ENCODE data around the gene TMEM147.
A peak's percentile ranks its signal among the peaks of the same experiment; 100 is the strongest.

Gene TMEM147

GRCh38 chr19:35549174-35549788 is 3.9 kb downstream of the TMEM147 start:
- peak; percentile 59 to 67 for DNase-seq

- no peak for DNase-seq
Observed at GRCh38 chr19:35549879-35550523, 4.6 kb downstream of the TMEM147 start.

- DNase-seq: no peak
Observed at GRCh38 chr19:35551091-35551810, 5.8 kb downstream of the TMEM147 start.

- no peak for DNase-seq
Observed at GRCh38 chr19:35552534-35553384, 7.3 kb downstream of the TMEM147 start.

GRCh38 chr19:35553385-35554000 is 8.1 kb downstream of the TMEM147 start:
- DNase-seq: no peak

GRCh38 chr19:35554076-35554475 is 8.7 kb downstream of the TMEM147 start:
- DNase-seq: no peak

GRCh38 chr19:35555301-35556005 is 10.0 kb downstream of the TMEM147 start:
- DNase-seq: no peak

- DNase-seq: no peak
Observed at GRCh38 chr19:35556025-35556590, 10.7 kb downstream of the TMEM147 start.

GRCh38 chr19:35556846-35557538 is 11.6 kb downstream of the TMEM147 start:
- no peak for DNase-seq

- peak; percentile 93 for DNase-seq
Observed at GRCh38 chr19:35557539-35558399, 12.3 kb downstream of the TMEM147 start.

- peak in 1 of 2 experiments; percentile 56 for DNase-seq
Observed at GRCh38 chr19:35558400-35559280, 13.2 kb downstream of the TMEM147 start.

GRCh38 chr19:35559281-35559659 is 13.8 kb downstream of the TMEM147 start:
- no peak for DNase-seq

- no peak for DNase-seq
Observed at GRCh38 chr19:35559781-35560180, 14.4 kb downstream of the TMEM147 start.

- no peak for DNase-seq
Observed at GRCh38 chr19:35560271-35560670, 14.8 kb downstream of the TMEM147 start.

GRCh38 chr19:35560677-35561076 is 15.3 kb downstream of the TMEM147 start:
- DNase-seq: no peak

- no peak for DNase-seq
Observed at GRCh38 chr19:35561436-35561835, 16.0 kb downstream of the TMEM147 start.

GRCh38 chr19:35562336-35562735 is 16.9 kb downstream of the TMEM147 start:
- no peak for DNase-seq

GRCh38 chr19:35562776-35563175 is 17.4 kb downstream of the TMEM147 start:
- DNase-seq: no peak
